Brain microvascular endothelial cell (primary cell): ENCODE data around the gene TMEM72.

ENCODE experiments used
- DNase-seq: peaks from one replicate; pipeline ENCODE4 v3.0.0-alpha.2; 2020
- H3K27ac ChIP-seq: fragments of 250-450 bp; sonication (Bioruptor Pico); 2 replicates; pipeline ENCODE4 v1.5.1; 2020; ENCODE audit warnings: mild to moderate bottlenecking, moderate library complexity
- H3K27me3 ChIP-seq: fragments of 250-450 bp; sonication (Bioruptor Pico); replicated peaks from 2 replicates; pipeline ENCODE4 v1.5.1; 2020; ENCODE audit warnings: mild to moderate bottlenecking
- H3K36me3 ChIP-seq: fragments of 250-450 bp; sonication (Bioruptor Pico); replicated peaks from 2 replicates; pipeline ENCODE4 v1.5.1; 2020; ENCODE audit warnings: mild to moderate bottlenecking
- H3K4me3 ChIP-seq: 2 replicates; pipeline ENCODE4 v1.5.1; 2011; ENCODE audit warnings: low read depth, mild to moderate bottlenecking, control low read depth, low read length, moderate library complexity
- CTCF ChIP-seq: IDR thresholded peaks from 2 replicates; pipeline ENCODE4 v1.5.1; 2011; ENCODE audit warnings: low read depth, mild to moderate bottlenecking, moderate library complexity, low read length, control low read depth, inconsistent platforms; ENCODE audit errors: missing control alignments
- in situ Hi-C: cut with HindIII; loops from 2 replicates; pipeline ENCODE4 v1.10.0; 2017; ENCODE audit warnings: low sequenced_read_pairs, low pct_ligation_motif_present

The TMEM72 gene

DNA sequence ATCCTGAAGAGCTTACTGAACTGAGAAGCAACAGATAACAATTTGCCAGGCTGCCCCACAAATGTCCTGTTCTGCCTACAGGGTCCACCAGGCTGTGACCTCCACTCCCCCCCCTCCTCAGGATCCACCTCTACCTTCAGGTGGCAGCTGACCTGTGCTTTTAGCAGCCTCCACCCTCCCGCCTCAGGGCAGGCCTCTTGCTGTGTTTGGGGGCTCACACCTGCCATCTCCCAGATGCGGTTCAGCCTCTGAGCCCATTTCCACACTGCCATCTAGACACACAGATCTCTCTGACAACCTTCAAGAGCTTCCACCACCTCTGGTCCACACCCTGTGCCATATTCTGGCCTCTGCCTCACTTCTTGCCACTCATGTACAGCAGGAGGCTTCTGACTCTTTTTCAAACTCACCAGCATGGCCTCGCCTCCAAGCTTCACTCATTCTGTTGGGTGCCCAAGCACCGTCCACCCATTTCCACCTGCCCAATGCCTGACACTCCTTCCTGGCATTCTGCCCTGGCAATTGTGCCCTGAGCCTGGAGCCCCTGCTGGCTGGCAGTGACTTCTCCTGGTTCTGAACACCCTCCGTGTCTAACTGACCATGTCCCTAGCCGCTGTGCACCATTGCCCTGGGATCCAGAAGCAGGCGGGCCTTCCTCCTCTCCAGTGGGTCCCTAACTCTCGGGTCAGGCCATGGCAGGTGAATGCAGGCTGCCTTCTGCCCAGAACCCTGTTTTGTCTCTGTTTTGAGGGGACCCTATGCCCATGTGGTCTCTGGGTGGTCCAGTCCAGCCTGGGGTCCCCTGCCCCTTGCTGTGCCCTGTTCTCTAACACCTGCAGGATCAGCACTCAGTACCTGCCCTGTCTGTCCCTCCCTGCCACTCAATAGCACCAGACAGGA is 18.5 kb downstream of the TMEM72 start:
- H3K27me3 ChIP-seq: no peaks in the 10 kb centered on the region
- no peak overlapping the region for H3K4me3 ChIP-seq
- in situ Hi-C loops: no loop called here
- no peak overlapping the region for H3K27ac ChIP-seq
- DNase-seq: no peak
- no peaks in the 10 kb centered on the region for H3K36me3 ChIP-seq
- TF ChIP-seq CTCF: no peak

- Histone ChIP-seq H3K4me3 (no peak overlapping the region), H3K27me3 (no peaks in the 10 kb centered on the region), H3K36me3 (no peaks in the 10 kb centered on the region), H3K27ac (no peak overlapping the region)
- no peak for TF ChIP-seq CTCF
- no peak for DNase-seq
- in situ Hi-C loops: no loop called here
Measured at GRCh38 chr10:44930904-44931620, 19.9 kb downstream of the TMEM72 start.

GRCh38 chr10:44931621-44932516 is 20.7 kb downstream of the TMEM72 start:
- no peaks in the 10 kb centered on the region for H3K27me3 ChIP-seq

DNA sequence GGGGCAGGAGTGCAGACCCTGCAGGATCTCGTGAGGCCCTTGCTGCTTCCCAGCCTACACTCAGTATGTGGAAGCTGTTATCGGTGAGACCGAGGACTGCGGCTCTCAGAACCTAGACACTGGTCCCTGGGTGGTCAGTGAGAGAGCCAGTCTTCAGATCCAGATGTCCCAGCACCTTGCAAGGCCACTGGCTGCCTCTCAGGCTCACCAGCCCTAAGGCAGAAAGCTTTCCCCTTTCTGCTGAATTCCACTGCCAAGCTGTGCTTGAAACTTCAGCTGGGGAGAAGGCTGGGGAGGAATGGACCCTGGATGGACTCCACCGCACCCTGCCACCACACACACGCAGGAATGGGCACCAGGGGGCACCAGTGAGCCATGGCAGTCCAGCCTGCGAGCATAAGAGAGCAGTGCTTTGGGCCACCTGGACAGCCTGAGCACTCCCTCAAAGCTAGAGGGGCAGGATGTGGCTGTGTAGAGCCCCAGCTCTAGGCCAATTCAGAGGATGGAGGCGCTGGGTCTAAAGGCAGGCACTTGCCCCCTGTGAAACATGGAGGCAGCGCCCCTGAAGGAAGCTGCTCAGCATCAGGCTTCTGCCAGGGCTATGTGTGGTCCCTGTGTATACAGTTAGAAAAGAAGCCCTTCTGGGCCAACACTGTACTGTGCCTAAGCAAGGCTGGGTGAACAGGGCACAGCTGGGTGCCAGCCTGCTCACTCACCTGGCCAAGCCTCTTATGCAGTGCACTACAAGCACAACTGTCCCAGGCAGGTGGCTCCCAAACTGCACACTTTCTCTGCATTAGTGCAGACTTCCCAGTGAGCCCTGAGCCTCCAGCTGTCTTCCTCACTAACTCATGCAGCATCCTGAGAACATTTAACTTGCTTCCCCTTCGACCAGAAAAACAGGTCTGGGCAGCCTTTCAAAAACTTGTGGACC is 21.6 kb downstream of the TMEM72 start:
- in situ Hi-C loops: no loop called here
- no peaks in the 10 kb centered on the region for H3K36me3 ChIP-seq
- TF ChIP-seq CTCF: peak; percentile 99
- DNase-seq: peak; percentile 72
- no peak overlapping the region for H3K27ac ChIP-seq
- H3K27me3 ChIP-seq: no peaks in the 10 kb centered on the region
- H3K4me3 ChIP-seq: no peak overlapping the region

More at GRCh38 chr10:44931621-44932516, 20.7 kb downstream of the TMEM72 start:
- Histone ChIP-seq H3K27ac (no peak overlapping the region), H3K36me3 (no peaks in the 10 kb centered on the region), H3K4me3 (no peak overlapping the region)
- DNase-seq: no peak
- TF ChIP-seq CTCF: no peak
- in situ Hi-C loops: no loop called here
